GM10266 (cell line): ENCODE data around the gene GJA3.

Experiments used
- DNase-seq: peaks from one replicate; pipeline ENCODE4 v3.0.0; 2012; ENCODE audit errors: extremely low spot score
- TF ChIP-seq, protein P1 (sequence below): IDR thresholded peaks from 2 replicates; pipeline ENCODE4 v1.5.1; 2012; ENCODE audit warnings: mild to moderate bottlenecking, low read depth; ENCODE audit not compliant: control insufficient read depth, insufficient read depth; ENCODE audit errors: missing control alignments

GJA3 gene

DNA sequence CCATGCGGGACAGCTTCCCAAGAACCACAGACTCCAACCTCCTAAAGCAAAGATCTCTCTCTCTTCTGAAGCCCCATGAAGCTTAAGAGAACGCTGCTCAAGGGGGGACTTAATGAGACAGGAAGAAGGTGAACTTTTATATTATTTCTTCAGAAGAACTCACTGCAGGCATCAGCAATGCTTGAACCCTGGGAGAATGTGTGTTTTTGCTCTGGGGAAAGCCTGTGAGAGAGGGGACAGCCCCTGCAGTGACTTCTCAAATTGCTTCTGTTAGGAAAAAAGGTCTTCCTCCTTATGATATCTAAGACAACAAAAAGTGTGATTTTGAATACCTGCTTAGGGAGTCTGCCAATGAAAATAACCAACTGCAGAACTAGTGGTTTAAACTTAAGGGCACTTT, 23.0 kb downstream of the GJA3 start:
- TF ChIP-seq, protein P1, sequence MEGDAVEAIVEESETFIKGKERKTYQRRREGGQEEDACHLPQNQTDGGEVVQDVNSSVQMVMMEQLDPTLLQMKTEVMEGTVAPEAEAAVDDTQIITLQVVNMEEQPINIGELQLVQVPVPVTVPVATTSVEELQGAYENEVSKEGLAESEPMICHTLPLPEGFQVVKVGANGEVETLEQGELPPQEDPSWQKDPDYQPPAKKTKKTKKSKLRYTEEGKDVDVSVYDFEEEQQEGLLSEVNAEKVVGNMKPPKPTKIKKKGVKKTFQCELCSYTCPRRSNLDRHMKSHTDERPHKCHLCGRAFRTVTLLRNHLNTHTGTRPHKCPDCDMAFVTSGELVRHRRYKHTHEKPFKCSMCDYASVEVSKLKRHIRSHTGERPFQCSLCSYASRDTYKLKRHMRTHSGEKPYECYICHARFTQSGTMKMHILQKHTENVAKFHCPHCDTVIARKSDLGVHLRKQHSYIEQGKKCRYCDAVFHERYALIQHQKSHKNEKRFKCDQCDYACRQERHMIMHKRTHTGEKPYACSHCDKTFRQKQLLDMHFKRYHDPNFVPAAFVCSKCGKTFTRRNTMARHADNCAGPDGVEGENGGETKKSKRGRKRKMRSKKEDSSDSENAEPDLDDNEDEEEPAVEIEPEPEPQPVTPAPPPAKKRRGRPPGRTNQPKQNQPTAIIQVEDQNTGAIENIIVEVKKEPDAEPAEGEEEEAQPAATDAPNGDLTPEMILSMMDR = no peak
- no peak for DNase-seq

DNA sequence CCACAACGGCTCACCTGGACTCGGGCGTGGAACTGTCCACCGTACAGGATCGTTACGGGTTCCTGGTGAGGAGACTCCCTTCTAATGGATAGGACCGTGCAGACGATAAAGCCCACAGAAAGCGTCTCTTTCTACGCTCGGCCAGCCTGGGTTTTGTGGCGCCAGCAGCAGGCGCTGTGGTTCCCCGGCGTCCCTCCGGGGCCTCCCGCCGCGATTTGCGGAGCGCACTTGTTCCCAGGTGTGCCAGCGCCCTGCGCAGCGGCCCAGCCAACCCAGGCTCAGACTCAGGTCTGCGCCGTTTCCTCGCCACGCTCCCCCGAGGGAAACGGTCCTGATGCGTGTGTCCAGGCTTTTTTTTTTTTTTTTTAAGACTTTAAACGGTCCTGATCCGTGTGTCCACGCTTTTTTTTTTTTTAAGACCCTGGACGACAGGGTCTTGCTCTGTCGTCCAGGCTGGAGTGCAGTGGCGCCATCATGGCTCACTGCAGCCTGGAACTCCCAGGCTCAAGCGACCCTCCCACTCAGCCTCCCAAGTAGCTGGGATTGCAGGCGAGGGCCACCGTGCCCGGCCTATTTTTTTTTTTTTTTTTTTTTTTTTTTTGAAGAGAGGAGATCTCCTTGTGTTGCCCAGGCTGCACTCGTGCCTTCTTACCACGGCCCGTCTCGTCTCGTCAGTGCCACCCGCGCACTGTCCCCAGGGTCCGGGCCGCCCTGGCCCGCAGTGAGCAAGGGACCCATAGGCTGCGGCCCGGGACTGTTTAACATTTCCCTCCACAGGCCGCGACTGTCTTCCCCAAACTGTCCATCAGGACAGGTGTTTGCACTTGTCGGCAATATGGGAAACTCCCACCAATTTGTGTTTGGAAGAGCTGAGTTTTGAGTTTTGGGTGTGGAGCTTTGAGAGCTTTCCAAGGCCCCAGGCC, 23.8 kb downstream of the GJA3 start:
- TF ChIP-seq, protein P1 = peak; percentile 67
- DNase-seq = peak; percentile 76

DNA sequence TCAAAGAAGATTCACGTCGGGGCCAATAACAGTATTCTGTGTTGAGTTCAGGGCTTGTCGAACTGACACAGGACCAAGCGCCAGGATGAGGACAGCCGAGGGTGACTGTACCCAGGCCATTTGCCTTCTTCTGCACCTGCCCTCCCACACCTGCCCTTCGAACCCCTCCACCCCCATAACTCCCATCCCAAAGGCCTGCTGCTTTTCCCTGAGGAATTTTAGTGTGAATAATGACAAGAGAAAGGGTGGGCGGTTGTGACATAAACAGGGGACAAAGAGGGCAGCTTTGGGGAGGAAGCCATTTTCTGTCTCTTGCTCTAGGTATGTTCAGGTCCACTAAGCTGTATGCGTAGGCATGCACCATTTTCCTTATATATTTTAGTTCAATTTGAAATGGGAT, 26.1 kb downstream of the GJA3 start:
- TF ChIP-seq, protein P1 = no peak
- no peak for DNase-seq

DNA sequence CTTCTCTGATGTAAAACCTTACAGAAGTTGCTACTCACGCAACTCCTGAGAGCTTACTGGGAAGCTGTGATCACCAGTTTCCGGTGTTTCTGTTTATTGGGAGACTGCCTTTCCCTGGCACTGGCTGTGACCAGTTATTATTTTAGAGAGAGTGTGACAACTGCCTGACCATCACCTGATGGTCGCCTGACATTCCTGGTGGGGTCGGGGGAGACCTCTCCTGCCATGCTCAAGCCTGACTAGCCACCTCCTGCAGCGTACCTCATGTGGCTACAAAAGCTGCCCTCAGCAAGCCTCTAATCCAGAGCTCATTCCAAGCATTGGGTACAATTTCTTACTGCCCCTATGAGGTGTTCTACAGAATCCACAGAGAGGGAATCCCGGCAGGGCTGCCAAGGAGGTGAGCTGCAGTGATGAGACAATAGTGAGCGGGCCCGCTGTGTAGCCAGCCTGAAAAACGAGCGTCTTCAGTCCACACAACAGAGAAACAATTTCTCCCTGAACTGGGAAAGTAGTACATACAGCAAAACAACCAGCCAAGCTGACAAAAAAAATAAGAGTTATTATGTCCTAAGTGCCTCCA, 28.7 kb downstream of the GJA3 start:
- no peak for DNase-seq
- TF ChIP-seq, protein P1 = no peak

DNA sequence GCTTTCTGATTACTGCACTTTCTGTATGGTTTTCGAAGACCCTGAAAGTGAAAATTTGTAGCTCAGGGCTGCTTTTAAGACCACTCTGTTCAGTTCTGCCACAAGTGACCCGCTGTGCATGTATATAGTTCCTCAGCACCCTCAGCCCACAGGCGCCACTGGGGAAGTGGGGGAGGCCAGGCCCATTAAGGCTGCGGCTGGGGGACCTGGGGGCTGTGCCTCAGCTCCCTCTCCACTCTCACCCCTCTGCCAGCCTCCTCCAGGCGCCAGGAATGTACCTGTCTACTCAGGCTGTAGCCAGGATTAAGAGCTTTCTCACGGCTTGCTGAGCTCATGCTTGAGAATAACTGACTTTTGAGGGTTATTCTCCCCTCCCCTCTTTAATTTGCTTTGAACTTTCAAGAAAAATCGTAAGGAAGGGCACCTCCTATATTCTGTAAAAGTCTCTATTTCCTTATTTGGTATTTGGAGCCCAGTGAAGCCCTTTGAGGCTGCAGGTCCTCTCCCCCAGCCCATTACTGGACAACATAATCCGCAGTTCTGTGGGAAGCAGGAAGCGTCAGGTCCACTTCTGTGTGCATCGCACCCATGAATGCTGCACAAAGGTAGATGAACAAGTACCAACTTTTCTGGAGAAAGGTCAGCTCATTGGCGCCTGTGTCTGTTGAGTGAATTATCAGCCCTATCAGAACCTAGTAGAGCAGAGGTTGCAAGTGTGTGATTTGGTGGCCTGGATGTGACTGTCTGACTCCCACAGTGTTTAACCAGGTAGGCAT, 29.6 kb downstream of the GJA3 start:
- TF ChIP-seq, protein P1 = no peak

DNA sequence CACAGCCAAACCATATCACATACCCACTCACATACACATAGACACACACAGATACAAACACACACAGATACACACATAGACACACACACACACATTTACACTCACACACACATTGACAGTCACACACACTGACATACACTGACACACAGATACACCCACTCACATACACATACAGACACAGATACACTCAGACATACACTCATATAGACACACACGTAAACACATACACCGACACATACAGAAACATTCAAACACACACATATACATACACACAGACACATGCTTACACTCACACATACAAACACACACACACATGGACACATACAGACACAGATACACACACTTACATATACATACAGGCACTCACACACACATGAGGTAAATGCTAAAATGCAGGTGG, 30.2 kb downstream of the GJA3 start:
- DNase-seq = no peak
- TF ChIP-seq, protein P1 = no peak

More for the DNA sequence above, 29.6 kb downstream of the GJA3 start:
- DNase-seq = no peak
